Thymus (tissue), 11 donors: Measurements from ENCODE around the gene GRIA1. TPM values are rescaled to one million over a fixed set of nuclear protein-coding genes. Genes with fewer than 3 reads are reported as not detected.

Experiments
- DNase-seq, 9 donors: peaks; one replicate each; pipeline ENCODE4 v3.0.0-alpha.2; 2013; ENCODE audit warnings: low spot score in 9 of 9, low read depth in 6 of 9, missing footprints in 1 of 9
- H3K27ac ChIP-seq, 2 donors: one replicate each; pipeline ENCODE4 v1.5.1; 2013; ENCODE audit warnings: control low read depth in 1 of 2, low read depth in 1 of 2, low read length in 1 of 2, mild to moderate bottlenecking in 1 of 2, moderate library complexity in 1 of 2
- H3K27me3 ChIP-seq, 2 donors: one replicate each; pipeline ENCODE4 v1.5.1; 2013; ENCODE audit warnings: low read length in 1 of 2; ENCODE audit not compliant: control insufficient read depth in 2 of 2, insufficient read depth in 1 of 2
- H3K36me3 ChIP-seq, 2 donors: one replicate each; pipeline ENCODE4 v1.5.1; 2013; ENCODE audit warnings: low read length in 1 of 2, mild to moderate bottlenecking in 1 of 2, moderate library complexity in 1 of 2; ENCODE audit not compliant: control insufficient read depth in 2 of 2, insufficient read depth in 2 of 2
- H3K4me1 ChIP-seq, 2 donors: one replicate each; pipeline ENCODE4 v1.5.1; 2013; ENCODE audit warnings: low read length in 2 of 2; ENCODE audit not compliant: control insufficient read depth in 2 of 2, insufficient read depth in 2 of 2
- H3K4me3 ChIP-seq, 2 donors: one replicate each; pipeline ENCODE4 v1.5.1; 2013; ENCODE audit warnings: low read length in 2 of 2, control low read depth in 1 of 2, mild to moderate bottlenecking in 1 of 2
- H3K9me3 ChIP-seq, 2 donors: one replicate each; pipeline ENCODE4 v1.5.1; 2013; ENCODE audit warnings: low read length in 1 of 2, mild to moderate bottlenecking in 1 of 2; ENCODE audit not compliant: control insufficient read depth in 2 of 2, insufficient read depth in 1 of 2
- WGBS: extraction: QIAGEN DNeasy Blood & Tissue Kit; methylation state at CpG from one replicate; pipeline ENCODE4 v1.1.7; 2013; 5-methylcytosine and 5-hydroxymethylcytosine counted together
- polyA plus RNA-seq: library from polyadenylated mRNA; stranded (reverse); fragments of 200-250 nt; gene quantifications from one replicate; pipeline ENCODE4 v1.2.3, GENCODE V29; 2013
- total RNA-seq: library from RNA; stranded (reverse); fragments of 120-200 nt; gene quantifications from one replicate; pipeline ENCODE4 v1.2.4, GENCODE V29; 2013
- donor health status: healthy.

GRIA1 gene
- total and polyA plus RNA-seq, 2 donors: 0.14 to 0.18 TPM

GRCh38 chr5:153489611-153490010 is 859 bp upstream of the GRIA1 start:
- Histone ChIP-seq H3K27ac (no peak overlapping the region), H3K4me3 (no peak overlapping the region), H3K27me3 (peaks cover 0 to 23% of the 10 kb centered on the region in 2 donors), H3K9me3 (no peaks in the 10 kb centered on the region), H3K4me1 (no peaks in the 10 kb centered on the region), H3K36me3 (no peaks in the 10 kb centered on the region)
- DNase-seq: no peak
- WGBS: 79% methylated on average over 3 of the region's 3 CpGs

GRCh38 chr5:153491038-153491744 is 721 bp downstream of the GRIA1 start:
- peaks cover 0 to 23% of the 10 kb centered on the region in 2 donors for H3K27me3 ChIP-seq
- no peak for DNase-seq
- H3K9me3 ChIP-seq: no peaks in the 10 kb centered on the region
- no peaks in the 10 kb centered on the region for H3K4me1 ChIP-seq
- H3K4me3 ChIP-seq: no peak overlapping the region
- WGBS: 29% methylated on average over 14 of the region's 14 CpGs
- H3K36me3 ChIP-seq: no peaks in the 10 kb centered on the region
- H3K27ac ChIP-seq: no peak overlapping the region

- Histone ChIP-seq H3K4me3 (no peak overlapping the region), H3K27me3 (peaks cover 0 to 23% of the 10 kb centered on the region in 2 donors), H3K4me1 (no peaks in the 10 kb centered on the region), H3K27ac (no peak overlapping the region), H3K36me3 (no peaks in the 10 kb centered on the region), H3K9me3 (no peaks in the 10 kb centered on the region)
- WGBS: 53% methylated on average over 8 of the region's 8 CpGs
- no peak for DNase-seq
Observed at GRCh38 chr5:153491856-153492255, 1.4 kb downstream of the GRIA1 start.

- H3K4me1 ChIP-seq: no peaks in the 10 kb centered on the region
- DNase-seq: no peak
- peaks cover 0 to 4% of the 10 kb centered on the region in 2 donors for H3K27me3 ChIP-seq
- WGBS: 48% methylated on average over 1 of the region's 1 CpG
- no peak overlapping the region for H3K27ac ChIP-seq
- H3K9me3 ChIP-seq: no peaks in the 10 kb centered on the region
- no peak overlapping the region for H3K4me3 ChIP-seq
- H3K36me3 ChIP-seq: no peaks in the 10 kb centered on the region
Observed at GRCh38 chr5:153496835-153497234, 6.4 kb downstream of the GRIA1 start.

GRCh38 chr5:153498516-153498915 is 8.0 kb downstream of the GRIA1 start:
- no peaks in the 10 kb centered on the region for H3K9me3 ChIP-seq
- H3K36me3 ChIP-seq: no peaks in the 10 kb centered on the region
- no peaks in the 10 kb centered on the region for H3K27me3 ChIP-seq
- DNase-seq: no peak
- H3K4me3 ChIP-seq: no peak overlapping the region
- H3K4me1 ChIP-seq: no peaks in the 10 kb centered on the region
- no peak overlapping the region for H3K27ac ChIP-seq

- no peak overlapping the region for H3K4me3 ChIP-seq
- H3K9me3 ChIP-seq: no peaks in the 10 kb centered on the region
- WGBS: 80% methylated on average over 2 of the region's 2 CpGs
- no peaks in the 10 kb centered on the region for H3K27me3 ChIP-seq
- no peaks in the 10 kb centered on the region for H3K36me3 ChIP-seq
- H3K27ac ChIP-seq: no peak overlapping the region
- no peaks in the 10 kb centered on the region for H3K4me1 ChIP-seq
- DNase-seq: no peak
Observed at GRCh38 chr5:153500178-153500577, 9.7 kb downstream of the GRIA1 start.

GRCh38 chr5:153504726-153505125 is 14.3 kb downstream of the GRIA1 start:
- Histone ChIP-seq H3K27me3 (no peaks in the 10 kb centered on the region), H3K27ac (no peak overlapping the region), H3K4me1 (no peaks in the 10 kb centered on the region), H3K4me3 (no peak overlapping the region), H3K36me3 (no peaks in the 10 kb centered on the region), H3K9me3 (no peaks in the 10 kb centered on the region)
- DNase-seq: no peak
- WGBS: 94% methylated on average over 3 of the region's 3 CpGs

GRCh38 chr5:153508700-153509099 is 18.2 kb downstream of the GRIA1 start:
- DNase-seq: no peak
- Histone ChIP-seq H3K27me3 (no peaks in the 10 kb centered on the region), H3K4me3 (no peak overlapping the region), H3K4me1 (no peaks in the 10 kb centered on the region), H3K27ac (no peak overlapping the region), H3K9me3 (no peaks in the 10 kb centered on the region), H3K36me3 (no peaks in the 10 kb centered on the region)
- 94% methylated on average over 1 of the region's 1 CpG for WGBS

GRCh38 chr5:153511622-153512021 is 21.2 kb downstream of the GRIA1 start:
- H3K27me3 ChIP-seq: no peaks in the 10 kb centered on the region
- 79% methylated on average over 6 of the region's 6 CpGs for WGBS
- H3K36me3 ChIP-seq: no peaks in the 10 kb centered on the region
- H3K4me3 ChIP-seq: no peak overlapping the region
- DNase-seq: no peak
- no peaks in the 10 kb centered on the region for H3K4me1 ChIP-seq
- no peak overlapping the region for H3K27ac ChIP-seq
- no peaks in the 10 kb centered on the region for H3K9me3 ChIP-seq
